Panc1 (cell line): ENCODE measurements around the gene LMTK2.

ENCODE experiments used
- REST ChIP-seq, 2 experiments: IDR thresholded peaks; 2 replicates each; pipeline ENCODE4 v1.6.1; 2011 to 2012; ENCODE audit warnings: low read depth in 2 of 2, control low read depth in 1 of 2, low read length in 1 of 2, mild to moderate bottlenecking in 1 of 2, moderate library complexity in 1 of 2; ENCODE audit not compliant: insufficient read depth in 1 of 2
- TF ChIP-seq, protein P1 (sequence below): fragments of 450-650 bp; IDR thresholded peaks from 2 replicates; pipeline ENCODE4 v1.5.1; 2017; ENCODE audit warnings: mild to moderate bottlenecking

DNA sequence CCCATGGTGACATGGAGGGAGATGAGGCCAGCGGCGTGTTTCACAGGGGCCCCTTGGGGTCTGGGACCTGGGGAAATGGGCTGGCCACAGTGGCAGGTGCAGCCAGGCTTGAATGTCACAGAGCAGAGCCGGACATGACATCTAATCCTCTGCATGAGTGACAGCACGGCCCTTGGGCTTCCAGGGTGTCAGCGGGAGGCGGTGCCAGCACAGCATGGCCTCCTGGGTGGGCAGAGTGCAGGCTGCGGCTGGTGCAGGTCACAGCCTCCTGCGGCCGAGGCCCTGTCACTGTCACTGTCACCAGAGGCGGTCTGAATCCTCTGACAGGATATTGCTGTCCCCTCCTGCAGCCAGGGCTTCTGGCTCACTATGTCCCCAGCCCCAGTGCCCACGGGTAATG lies 122.8 kb downstream of the LMTK2 start:
- TF ChIP-seq, protein P1, sequence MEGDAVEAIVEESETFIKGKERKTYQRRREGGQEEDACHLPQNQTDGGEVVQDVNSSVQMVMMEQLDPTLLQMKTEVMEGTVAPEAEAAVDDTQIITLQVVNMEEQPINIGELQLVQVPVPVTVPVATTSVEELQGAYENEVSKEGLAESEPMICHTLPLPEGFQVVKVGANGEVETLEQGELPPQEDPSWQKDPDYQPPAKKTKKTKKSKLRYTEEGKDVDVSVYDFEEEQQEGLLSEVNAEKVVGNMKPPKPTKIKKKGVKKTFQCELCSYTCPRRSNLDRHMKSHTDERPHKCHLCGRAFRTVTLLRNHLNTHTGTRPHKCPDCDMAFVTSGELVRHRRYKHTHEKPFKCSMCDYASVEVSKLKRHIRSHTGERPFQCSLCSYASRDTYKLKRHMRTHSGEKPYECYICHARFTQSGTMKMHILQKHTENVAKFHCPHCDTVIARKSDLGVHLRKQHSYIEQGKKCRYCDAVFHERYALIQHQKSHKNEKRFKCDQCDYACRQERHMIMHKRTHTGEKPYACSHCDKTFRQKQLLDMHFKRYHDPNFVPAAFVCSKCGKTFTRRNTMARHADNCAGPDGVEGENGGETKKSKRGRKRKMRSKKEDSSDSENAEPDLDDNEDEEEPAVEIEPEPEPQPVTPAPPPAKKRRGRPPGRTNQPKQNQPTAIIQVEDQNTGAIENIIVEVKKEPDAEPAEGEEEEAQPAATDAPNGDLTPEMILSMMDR = no peak
- TF ChIP-seq REST (IDR thresholded peaks at IDR 0.05; ENCODE audit: insufficient read depth in 1 of 2, low read depth in 2 of 2, low read length in 1 of 2) = no peak
